Thyroid gland (tissue), 4 donors: Measurements from ENCODE around the gene TCF7L2. TPM values are rescaled to one million over a fixed set of nuclear protein-coding genes. Genes with fewer than 3 reads are reported as not detected.

Experiments
- DNase-seq, 2 donors: peaks; one replicate each; pipeline ENCODE4 v3.0.0-alpha.2; 2019
- H3K27ac ChIP-seq, 3 donors: fragments of 200-600 bp; sonication (generic); 1 replicate in 2 of 3; 2 replicates in 1 of 3; pipeline ENCODE4 v1.5.1; 2016 to 2019; ENCODE audit warnings: mild to moderate bottlenecking in 1 of 3, moderate library complexity in 1 of 3
- H3K27me3 ChIP-seq: fragments of 200-600 bp; sonication (generic); one replicate; pipeline ENCODE4 v1.5.1; 2019
- H3K36me3 ChIP-seq, 2 donors: fragments of 200-600 bp; sonication (generic); one replicate each; pipeline ENCODE4 v1.5.1; 2016 to 2019
- H3K4me1 ChIP-seq, 2 donors: fragments of 200-600 bp; sonication (generic); one replicate each; pipeline ENCODE4 v1.5.1; 2017 to 2019
- H3K4me3 ChIP-seq, 3 donors: fragments of 200-600 bp; sonication (generic); replicated peaks in 1 of 3; 1 replicate in 2 of 3; 2 replicates in 1 of 3; pipeline ENCODE4 v1.5.1; 2016; ENCODE audit warnings: mild to moderate bottlenecking in 1 of 3
- H3K9me3 ChIP-seq: fragments of 200-600 bp; sonication (generic); one replicate; pipeline ENCODE4 v1.5.1; 2017
- CTCF ChIP-seq, 6 experiments: fragments of 200-600 bp in 3 of 6; fragments of 450-650 bp in 3 of 6; sonication (generic) in 3 of 6; IDR thresholded peaks; one replicate each; pipeline ENCODE4 v1.5.1; 2016 to 2019; ENCODE audit warnings: antibody characterized with exemption in 6 of 6, mild to moderate bottlenecking in 2 of 6, inconsistent platforms in 1 of 6, moderate library complexity in 1 of 6
- POLR2A ChIP-seq, 2 donors: fragments of 450-650 bp; IDR thresholded peaks; one replicate each; pipeline ENCODE4 v1.6.1; 2017; ENCODE audit warnings: antibody characterized with exemption in 2 of 2, mild to moderate bottlenecking in 2 of 2, moderate library complexity in 1 of 2
- WGBS, 2 donors: methylation state at CpG; one replicate each; pipeline ENCODE4 v1.1.5; 2017; 5-methylcytosine and 5-hydroxymethylcytosine counted together
- intact Hi-C: fragments of 100-400 bp; cut with DNase I; formaldehyde crosslinking; loops from one replicate; pipeline ENCODE4 v1.15.1; 2023
- total RNA-seq, 4 donors: library from RNA; depleted of rRNA; stranded (reverse); fragments of >200 nt; gene quantifications; one replicate each; pipeline ENCODE4 v1.2.3, GENCODE V29; 2016

The TCF7L2 gene
- total RNA-seq, 4 donors from 2014 or later, result 16.2 to 67.1 (median 25.3) TPM

- H3K27me3 ChIP-seq, result no peaks in the 10 kb centered on the region
- H3K9me3 ChIP-seq, result no peaks in the 10 kb centered on the region
- no peak overlapping the region for H3K27ac ChIP-seq
- no peaks in the 10 kb centered on the region for H3K4me1 ChIP-seq
- TF ChIP-seq CTCF (IDR thresholded peaks at IDR 0.05) (no peak), POLR2A (IDR thresholded peaks at IDR 0.05) (no peak)
- no peaks in the 10 kb centered on the region for H3K36me3 ChIP-seq
- 64 to 69% methylated on average over 11 of the region's 11 CpGs for WGBS, 2 donors
- intact Hi-C loops, result no loop called here
- peak in 1 of 2 donors; percentile 8 for DNase-seq
- H3K4me3 ChIP-seq, result no peak overlapping the region
Observed at GRCh38 chr10:112915590-112916572, 34.2 kb upstream of the TCF7L2 start.

GRCh38 chr10:112917681-112918080 lies 32.4 kb upstream of the TCF7L2 start:
- 95 to 97% methylated on average over 3 of the region's 3 CpGs for WGBS, 2 donors
- no peaks in the 10 kb centered on the region for H3K9me3 ChIP-seq
- no peaks in the 10 kb centered on the region for H3K4me1 ChIP-seq
- H3K27me3 ChIP-seq, result no peaks in the 10 kb centered on the region
- H3K4me3 ChIP-seq, result no peak overlapping the region
- no peak for DNase-seq
- TF ChIP-seq POLR2A (IDR thresholded peaks at IDR 0.05) (no peak), CTCF (IDR thresholded peaks at IDR 0.05) (no peak)
- H3K27ac ChIP-seq, result no peak overlapping the region
- H3K36me3 ChIP-seq, result no peaks in the 10 kb centered on the region
- intact Hi-C loops, result no loop called here

GRCh38 chr10:112918771-112919170 lies 31.3 kb upstream of the TCF7L2 start:
- H3K27ac ChIP-seq, result no peak overlapping the region
- DNase-seq, result peak in 1 of 2 donors; percentile 20
- 54 to 74% methylated on average over 1 of the region's 1 CpG for WGBS, 2 donors
- no peaks in the 10 kb centered on the region for H3K4me1 ChIP-seq
- intact Hi-C loops, result no loop called here
- H3K9me3 ChIP-seq, result no peaks in the 10 kb centered on the region
- no peak overlapping the region for H3K4me3 ChIP-seq
- H3K27me3 ChIP-seq, result no peaks in the 10 kb centered on the region
- no peaks in the 10 kb centered on the region for H3K36me3 ChIP-seq
- TF ChIP-seq CTCF (IDR thresholded peaks at IDR 0.05) (no peak), POLR2A (IDR thresholded peaks at IDR 0.05) (no peak)

GRCh38 chr10:112919721-112920120 lies 30.3 kb upstream of the TCF7L2 start:
- no peak overlapping the region for H3K4me3 ChIP-seq
- H3K27me3 ChIP-seq, result no peaks in the 10 kb centered on the region
- no peaks in the 10 kb centered on the region for H3K9me3 ChIP-seq
- no peak overlapping the region for H3K27ac ChIP-seq
- DNase-seq, result no peak
- 88 to 90% methylated on average over 7 of the region's 7 CpGs for WGBS, 2 donors
- H3K4me1 ChIP-seq, result no peaks in the 10 kb centered on the region
- intact Hi-C loops, result no loop called here
- TF ChIP-seq POLR2A (IDR thresholded peaks at IDR 0.05), result no peak
- no peak for TF ChIP-seq CTCF (IDR thresholded peaks at IDR 0.05)
- no peaks in the 10 kb centered on the region for H3K36me3 ChIP-seq
